GM19099 (cell line): ENCODE data around the gene S100A10.

Source experiments
- POLR2A ChIP-seq: IDR thresholded peaks from 3 replicates; pipeline ENCODE4 v1.6.1; 2011; ENCODE audit warnings: low read depth; ENCODE audit not compliant: insufficient read length; ENCODE audit errors: extremely low read depth

S100A10 gene

GRCh38 chr1:151984313-151984956 is 9.2 kb downstream of the S100A10 start:
- TF ChIP-seq POLR2A: no peak

GRCh38 chr1:151982300-151983005 is 11.2 kb downstream of the S100A10 start:
- no peak for TF ChIP-seq POLR2A

- no peak for TF ChIP-seq POLR2A
Measured at GRCh38 chr1:151981178-151981525, 12.5 kb downstream of the S100A10 start.

- TF ChIP-seq POLR2A: no peak
Measured at GRCh38 chr1:151980287-151981177, 13.1 kb downstream of the S100A10 start.

- no peak for TF ChIP-seq POLR2A
Measured at GRCh38 chr1:151978922-151979321, 14.7 kb downstream of the S100A10 start.

- no peak for TF ChIP-seq POLR2A
Measured at GRCh38 chr1:151977662-151978230, 15.9 kb downstream of the S100A10 start.

- TF ChIP-seq POLR2A: no peak
Measured at GRCh38 chr1:151976858-151977257, 16.8 kb downstream of the S100A10 start.

GRCh38 chr1:151976015-151976343 is 17.7 kb downstream of the S100A10 start:
- no peak for TF ChIP-seq POLR2A

- no peak for TF ChIP-seq POLR2A
Measured at GRCh38 chr1:151975311-151976014, 18.2 kb downstream of the S100A10 start.

- TF ChIP-seq POLR2A: no peak
Measured at GRCh38 chr1:151972542-151973248, 21.0 kb downstream of the S100A10 start.

GRCh38 chr1:151970626-151971025 is 23.0 kb downstream of the S100A10 start:
- no peak for TF ChIP-seq POLR2A

- TF ChIP-seq POLR2A: no peak
Measured at GRCh38 chr1:151970128-151970527, 23.5 kb downstream of the S100A10 start.

GRCh38 chr1:151968791-151969399 is 24.8 kb downstream of the S100A10 start:
- TF ChIP-seq POLR2A: no peak

- no peak for TF ChIP-seq POLR2A
Measured at GRCh38 chr1:151968058-151968457, 25.6 kb downstream of the S100A10 start.

- no peak for TF ChIP-seq POLR2A
Measured at GRCh38 chr1:151967091-151967490, 26.6 kb downstream of the S100A10 start.

GRCh38 chr1:151966061-151966460 is 27.6 kb downstream of the S100A10 start:
- no peak for TF ChIP-seq POLR2A
